GM21526 (cell line): Measurements from ENCODE around the gene NUP54.

Experiments
- ATAC-seq: cut with Tn5 transposase; IDR thresholded peaks from one replicate; pipeline ENCODE4 v1.9.1; 2021; ENCODE audit warnings: moderate library complexity; ENCODE audit not compliant: unreplicated experiment, low FRiP score

NUP54 gene

GRCh38 chr4:76074993-76075600, 73.1 kb downstream of the NUP54 start:
- no peak for ATAC-seq

DNA sequence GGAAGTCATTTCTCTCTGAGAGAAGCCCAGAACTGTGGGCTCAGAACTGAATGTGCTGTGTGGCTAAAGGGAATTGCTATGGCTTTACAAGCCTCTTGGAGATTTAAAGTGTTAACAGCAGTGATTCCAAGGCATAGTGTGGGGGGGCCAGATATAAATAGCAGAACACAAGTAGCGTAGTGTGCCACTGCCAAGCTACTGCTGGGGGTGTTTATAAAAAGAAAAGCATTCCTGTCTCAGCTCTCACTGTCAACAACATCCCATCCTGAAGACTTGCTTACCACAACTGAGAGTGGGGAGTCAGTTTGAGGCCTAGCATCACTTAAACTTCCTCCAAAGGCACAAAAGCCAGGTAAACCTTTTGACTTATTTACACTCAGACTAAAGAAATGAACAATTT, 73.7 kb downstream of the NUP54 start, which contains the start of gene ART3:
ART3 (plus strand) TSS at position 242 of the 400 bp plus-strand sequence. CDS start 1,181 bp downstream, outside the sequence.
- ATAC-seq, result no peak

DNA sequence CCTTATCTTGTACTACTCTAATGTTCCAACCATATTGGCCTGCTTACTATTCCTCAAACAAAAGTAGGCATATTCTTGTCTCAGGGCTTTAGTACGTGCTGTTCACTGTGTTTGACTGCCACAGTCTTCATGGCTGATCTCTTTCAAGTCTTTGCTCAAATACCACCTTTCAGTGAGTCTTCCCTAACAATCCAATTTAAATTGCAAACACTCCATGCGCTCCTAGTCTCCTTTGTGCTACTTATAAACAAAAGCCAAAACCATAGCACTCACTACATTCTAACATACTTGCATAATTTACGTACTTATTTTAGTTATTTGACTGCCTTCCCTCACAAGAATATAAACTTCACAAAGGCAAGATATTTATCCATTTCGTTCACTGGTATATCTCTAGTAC, 75.4 kb downstream of the NUP54 start:
- ATAC-seq, result no peak

- no peak for ATAC-seq
These were observed 80.4 kb downstream of the NUP54 start for GRCh38 chr4:76067652-76068286.

- no peak for ATAC-seq
These were observed 81.7 kb downstream of the NUP54 start for GRCh38 chr4:76066546-76066945.
